Ovary (tissue), 9 donors: ENCODE results near the gene SPATA9. TPM values are rescaled to one million over a fixed set of nuclear protein-coding genes. Genes with fewer than 3 reads are reported as not detected.

Source experiments
- DNase-seq, 5 donors: peaks; one replicate each; pipeline ENCODE4 v3.0.0-alpha.2; 2019 to 2020
- H3K27ac ChIP-seq, 2 donors: fragments of 200-600 bp; one replicate each; pipeline versions ENCODE4 v1.5.1 to v1.8.0; 2019 to 2022
- H3K27me3 ChIP-seq: fragments of 200-600 bp; one replicate; pipeline ENCODE4 v1.8.0; 2022
- H3K36me3 ChIP-seq: fragments of 200-600 bp; sonication (generic); one replicate; pipeline ENCODE4 v1.5.1; 2019
- H3K4me1 ChIP-seq: one replicate; pipeline ENCODE4 v1.8.1; 2013; ENCODE audit warnings: mild to moderate bottlenecking, moderate library complexity; ENCODE audit not compliant: insufficient read depth
- H3K4me3 ChIP-seq: fragments of 200-600 bp; sonication (generic); one replicate; pipeline ENCODE4 v1.5.1; 2017
- H3K9me3 ChIP-seq, 2 donors: fragments of 200-600 bp in 1 of 2; sonication (generic) in 1 of 2; one replicate each; pipeline versions ENCODE4 v1.5.1 to v1.8.1; 2013 to 2019; ENCODE audit warnings: mild to moderate bottlenecking in 1 of 2, moderate library complexity in 1 of 2
- EP300 ChIP-seq: sonication (generic); formaldehyde crosslinking; IDR thresholded peaks from one replicate; pipeline ENCODE4 v1.6.1; 2017; ENCODE audit warnings: antibody characterized with exemption
- POLR2A ChIP-seq: fragments of 450-650 bp; IDR thresholded peaks from one replicate; pipeline ENCODE4 v1.6.1; 2017; ENCODE audit warnings: antibody characterized with exemption, mild to moderate bottlenecking, moderate library complexity
- WGBS, 3 donors: extraction: QIAGEN DNeasy Blood & Tissue Kit in 1 of 3; methylation state at CpG; one replicate each; pipeline versions ENCODE4 v1.1.5 to v1.1.7; 2013 to 2017; 5-methylcytosine and 5-hydroxymethylcytosine counted together
- intact Hi-C, 4 donors: fragments of 100-400 bp; cut with DNase I; formaldehyde crosslinking; loops; one replicate each; pipeline versions ENCODE4 v1.11.0 to v1.15.1; 2022 to 2023
- polyA plus RNA-seq, 2 donors: library from polyadenylated mRNA; stranded (reverse); fragments of 200-250 nt in 1 of 2; fragments of 350-450 nt in 1 of 2; fragmentation: Illumina TruSeq in 1 of 2; extraction: RNeasy Lipid Tissue Mini Kit (QIAGEN cat#74804) in 1 of 2; gene quantifications; one replicate each; pipeline ENCODE4 v1.2.3, GENCODE V29; 2013 to 2014
- total RNA-seq, 7 donors: library from RNA; depleted of rRNA in 2 of 7; stranded (reverse); fragments of >200 nt in 2 of 7; fragmentation: NEBNext Ultra II Directional in 3 of 7; extraction: Animal tissue kit (Norgen Biotek cat#: 25700) in 3 of 7; gene quantifications; one replicate each; pipeline versions ENCODE4 v1.1.0 to v1.2.4, GENCODE V29; 2016 to 2023
- TF ChIP-seq, protein P1 (sequence below), 3 donors: fragments of 450-650 bp in 2 of 3; fragments of 200-600 bp in 1 of 3; IDR thresholded peaks; one replicate each; pipeline versions ENCODE4 v1.5.1 to v1.8.0; 2016 to 2022; ENCODE audit warnings: antibody characterized with exemption in 3 of 3, mild to moderate bottlenecking in 1 of 3
- donor health status: DM: no; HTN: no; CAD: no; lungs with moderate emphysema.
- donor health status: DM: no; HTN: no; CAD: no.
- donor health status: Bipolar disorder and iron deficiency.
- donor health status: DM: yes; HTN: yes; CAD: no.
- donor health status: DM: no; HTN: no; CAD: no.
- donor health status: DM: yes; HTN: yes; CAD: no.

Gene SPATA9
- total and polyA plus RNA-seq, 9 donors = 0.46 to 1.7 (median 0.89) TPM

DNA sequence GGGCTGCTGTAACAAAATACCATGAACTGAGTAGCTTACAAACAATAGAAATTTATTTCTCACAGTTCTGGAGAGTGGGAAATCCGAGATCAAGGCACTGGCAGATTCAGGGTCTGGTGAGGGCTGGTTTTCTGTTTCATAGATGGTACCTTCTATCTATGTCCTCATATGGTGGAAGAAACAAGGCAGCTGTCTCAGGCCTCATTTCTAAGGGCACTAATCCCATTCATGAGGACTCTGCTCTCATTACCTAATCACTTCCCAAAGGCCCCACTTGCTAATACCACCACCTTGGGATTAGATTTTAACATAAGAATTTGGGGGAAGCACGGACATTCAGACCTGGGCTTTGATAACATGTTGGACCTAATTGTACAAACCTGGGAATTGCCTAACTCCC, 22.7 kb downstream of the SPATA9 start:
- Histone ChIP-seq H3K4me3 (no peak overlapping the region), H3K9me3 (no peaks in the 10 kb centered on the region), H3K36me3 (no peaks in the 10 kb centered on the region), H3K4me1 (no peaks in the 10 kb centered on the region), H3K27me3 (no peaks in the 10 kb centered on the region), H3K27ac (no peak overlapping the region)
- intact Hi-C loops = loop anchor here in 1 of 4 donors (10.0 kb wide), 1 partner anchor 75 kb away; the partner anchor contains the start of gene RHOBTB3
- WGBS, 3 donors = 94 to 98% (median 96%) methylated on average over 2 of the region's 2 CpGs
- DNase-seq = no peak
- no peak for TF ChIP-seq EP300

DNA sequence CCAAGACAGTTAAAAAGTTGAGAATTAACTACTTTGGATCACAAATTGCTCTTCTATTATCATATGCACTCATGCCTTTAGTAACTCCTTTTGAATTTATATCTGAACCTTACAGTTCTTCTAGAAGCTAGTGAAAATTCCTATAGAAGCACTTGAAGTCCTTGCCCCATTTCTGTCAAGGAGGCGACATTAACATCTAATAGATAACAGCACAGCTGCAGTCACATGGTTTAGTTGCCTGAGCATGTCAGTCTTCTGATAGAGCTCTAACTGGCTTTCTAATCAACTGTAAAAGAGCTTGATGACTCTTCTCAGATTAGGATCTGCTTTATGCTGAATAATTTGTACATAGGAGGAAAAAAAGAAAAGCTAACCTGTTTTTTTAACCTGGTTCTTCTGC, 27.2 kb downstream of the SPATA9 start:
- intact Hi-C loops = loop anchor here in 1 of 4 donors (5.0 kb wide), 1 partner anchor 192 kb away; no protein-coding TSS in a partner anchor
- no peaks in the 10 kb centered on the region for H3K9me3 ChIP-seq
- no peaks in the 10 kb centered on the region for H3K4me1 ChIP-seq
- WGBS, 3 donors = 68 to 83% (median 74%) methylated on average over 1 of the region's 1 CpG
- H3K27ac ChIP-seq = no peak overlapping the region
- no peak overlapping the region for H3K4me3 ChIP-seq
- no peaks in the 10 kb centered on the region for H3K36me3 ChIP-seq
- TF ChIP-seq EP300 (no peak), POLR2A (no peak)
- TF ChIP-seq, protein P1, sequence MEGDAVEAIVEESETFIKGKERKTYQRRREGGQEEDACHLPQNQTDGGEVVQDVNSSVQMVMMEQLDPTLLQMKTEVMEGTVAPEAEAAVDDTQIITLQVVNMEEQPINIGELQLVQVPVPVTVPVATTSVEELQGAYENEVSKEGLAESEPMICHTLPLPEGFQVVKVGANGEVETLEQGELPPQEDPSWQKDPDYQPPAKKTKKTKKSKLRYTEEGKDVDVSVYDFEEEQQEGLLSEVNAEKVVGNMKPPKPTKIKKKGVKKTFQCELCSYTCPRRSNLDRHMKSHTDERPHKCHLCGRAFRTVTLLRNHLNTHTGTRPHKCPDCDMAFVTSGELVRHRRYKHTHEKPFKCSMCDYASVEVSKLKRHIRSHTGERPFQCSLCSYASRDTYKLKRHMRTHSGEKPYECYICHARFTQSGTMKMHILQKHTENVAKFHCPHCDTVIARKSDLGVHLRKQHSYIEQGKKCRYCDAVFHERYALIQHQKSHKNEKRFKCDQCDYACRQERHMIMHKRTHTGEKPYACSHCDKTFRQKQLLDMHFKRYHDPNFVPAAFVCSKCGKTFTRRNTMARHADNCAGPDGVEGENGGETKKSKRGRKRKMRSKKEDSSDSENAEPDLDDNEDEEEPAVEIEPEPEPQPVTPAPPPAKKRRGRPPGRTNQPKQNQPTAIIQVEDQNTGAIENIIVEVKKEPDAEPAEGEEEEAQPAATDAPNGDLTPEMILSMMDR (IDR thresholded peaks at IDR 0.05) = no peak
- H3K27me3 ChIP-seq = no peaks in the 10 kb centered on the region
- DNase-seq = no peak

DNA sequence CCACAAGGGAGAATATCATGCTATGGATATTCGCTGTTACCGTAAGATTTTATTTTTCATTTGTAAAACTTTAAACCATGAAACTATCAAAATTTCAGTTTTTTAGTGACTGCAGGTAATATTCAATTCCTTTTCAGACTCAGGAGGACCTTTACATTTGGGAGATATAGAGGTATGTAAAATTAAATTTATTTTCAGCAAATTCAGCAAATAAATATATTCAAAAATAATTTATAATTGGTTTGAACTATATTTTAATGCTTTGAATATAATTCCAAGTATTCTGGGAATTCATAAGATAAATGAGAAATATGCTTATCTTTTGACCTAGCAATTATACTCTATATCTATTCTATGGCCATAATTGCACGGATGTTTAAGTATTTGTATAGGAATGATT, 28.6 kb downstream of the SPATA9 start:
- 92 to 96% (median 95%) methylated on average over 3 of the region's 3 CpGs for WGBS, 3 donors
- H3K27me3 ChIP-seq = no peaks in the 10 kb centered on the region
- H3K36me3 ChIP-seq = no peaks in the 10 kb centered on the region
- TF ChIP-seq EP300 (no peak), POLR2A (no peak)
- TF ChIP-seq, protein P1 (IDR thresholded peaks at IDR 0.05) = no peak
- intact Hi-C loops = no loop called here
- no peak for DNase-seq
- H3K27ac ChIP-seq = no peak overlapping the region
- no peaks in the 10 kb centered on the region for H3K9me3 ChIP-seq
- no peaks in the 10 kb centered on the region for H3K4me1 ChIP-seq
- no peak overlapping the region for H3K4me3 ChIP-seq

DNA sequence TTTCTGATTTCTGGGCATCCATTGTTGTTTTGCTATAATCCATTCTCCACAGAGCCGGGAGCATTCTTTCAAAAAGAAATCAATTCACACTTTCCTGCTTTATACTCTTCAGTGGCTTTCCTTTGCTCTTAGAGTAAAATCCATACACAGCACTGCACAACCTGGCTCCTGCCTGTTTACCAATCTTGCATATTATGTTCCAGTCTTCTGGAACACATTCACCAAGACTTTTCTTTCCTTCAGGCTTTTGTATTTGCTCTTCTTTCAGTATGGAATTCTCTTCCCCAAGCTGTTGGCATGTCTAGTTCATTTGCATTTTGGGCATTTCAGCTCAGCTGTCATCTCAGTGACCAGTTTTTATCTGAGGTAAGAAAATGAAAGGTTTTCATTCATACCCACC, 29.9 kb downstream of the SPATA9 start:
- no peak for DNase-seq
- Histone ChIP-seq H3K4me1 (no peaks in the 10 kb centered on the region), H3K27ac (no peak overlapping the region), H3K36me3 (no peaks in the 10 kb centered on the region), H3K9me3 (no peaks in the 10 kb centered on the region), H3K27me3 (no peaks in the 10 kb centered on the region), H3K4me3 (no peak overlapping the region)
- 63 to 88% (median 65%) methylated on average over 1 of the region's 1 CpG for WGBS, 3 donors
- TF ChIP-seq POLR2A (no peak), EP300 (no peak)
- TF ChIP-seq, protein P1 (IDR thresholded peaks at IDR 0.05) = no peak
- intact Hi-C loops = no loop called here

DNA sequence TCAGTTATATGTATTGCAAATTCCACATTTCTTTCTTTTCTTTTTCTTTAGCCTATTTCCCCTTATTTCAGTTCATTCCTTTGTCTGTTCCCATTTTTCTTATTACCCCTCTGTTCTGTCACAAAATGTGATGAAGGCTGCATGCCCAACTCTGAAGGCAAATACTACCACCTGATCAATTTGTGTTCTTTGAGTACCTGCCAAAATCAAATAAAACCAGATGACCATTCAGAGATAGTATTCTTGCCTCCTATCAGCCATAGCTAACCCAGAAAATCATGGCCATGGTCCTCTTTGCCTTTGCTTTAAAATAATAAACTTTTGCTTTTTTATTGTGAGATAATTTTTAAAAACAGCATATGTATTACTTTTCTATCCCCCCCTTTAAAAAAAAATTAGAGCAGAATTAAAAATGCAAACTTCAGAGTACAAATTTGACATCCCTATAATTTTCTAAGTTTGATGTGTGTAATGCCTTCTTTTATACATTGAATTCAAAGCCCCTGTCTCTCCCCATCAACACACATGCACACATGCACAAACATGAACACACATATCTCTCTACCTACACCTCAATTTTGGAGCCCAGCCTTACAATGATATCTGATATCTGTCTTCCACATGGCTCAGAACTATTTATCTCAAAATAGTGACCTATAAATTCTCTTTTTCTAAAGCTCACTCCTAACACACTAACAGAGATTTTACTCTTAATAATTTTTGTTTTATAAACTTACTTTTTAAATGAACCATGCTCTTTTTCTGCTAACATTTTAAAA, 32.8 kb downstream of the SPATA9 start:
- intact Hi-C loops = loop anchor here in 3 of 4 donors (5.0 to 10.0 kb wide), 6 partner anchors 82 to 1515 kb away; partner anchors contain the start of gene RHOBTB3 (in 2 of the 3)
- Histone ChIP-seq H3K36me3 (no peaks in the 10 kb centered on the region), H3K27ac (no peak overlapping the region), H3K27me3 (no peaks in the 10 kb centered on the region), H3K4me3 (no peak overlapping the region), H3K4me1 (no peaks in the 10 kb centered on the region), H3K9me3 (no peaks in the 10 kb centered on the region)
- DNase-seq = no peak
- TF ChIP-seq POLR2A (no peak), EP300 (no peak)
- TF ChIP-seq, protein P1 (IDR thresholded peaks at IDR 0.05) = no peak
